Cortex of kidney (tissue), 1 donor: ENCODE measurements around the gene DENND11.

Experiments used
- DNase-seq: peaks from one replicate; lab custom pipeline; 2025; lab: John Stamatoyannopoulos, UW

The DENND11 gene, protein sequence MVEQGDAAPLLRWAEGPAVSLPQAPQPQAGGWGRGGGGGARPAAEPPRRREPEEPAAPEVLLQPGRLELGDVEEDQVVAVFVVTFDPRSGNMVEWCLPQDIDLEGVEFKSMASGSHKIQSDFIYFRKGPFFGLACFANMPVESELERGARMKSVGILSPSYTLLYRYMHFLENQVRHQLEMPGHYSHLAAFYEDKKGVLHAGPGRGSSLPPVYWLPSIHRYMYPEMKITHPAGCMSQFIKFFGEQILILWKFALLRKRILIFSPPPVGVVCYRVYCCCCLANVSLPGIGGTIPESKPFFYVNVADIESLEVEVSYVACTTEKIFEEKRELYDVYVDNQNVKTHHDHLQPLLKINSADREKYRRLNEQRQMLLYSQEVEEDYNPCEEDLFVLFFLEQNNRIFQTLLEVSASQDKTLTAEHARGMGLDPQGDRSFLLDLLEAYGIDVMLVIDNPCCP

DNA sequence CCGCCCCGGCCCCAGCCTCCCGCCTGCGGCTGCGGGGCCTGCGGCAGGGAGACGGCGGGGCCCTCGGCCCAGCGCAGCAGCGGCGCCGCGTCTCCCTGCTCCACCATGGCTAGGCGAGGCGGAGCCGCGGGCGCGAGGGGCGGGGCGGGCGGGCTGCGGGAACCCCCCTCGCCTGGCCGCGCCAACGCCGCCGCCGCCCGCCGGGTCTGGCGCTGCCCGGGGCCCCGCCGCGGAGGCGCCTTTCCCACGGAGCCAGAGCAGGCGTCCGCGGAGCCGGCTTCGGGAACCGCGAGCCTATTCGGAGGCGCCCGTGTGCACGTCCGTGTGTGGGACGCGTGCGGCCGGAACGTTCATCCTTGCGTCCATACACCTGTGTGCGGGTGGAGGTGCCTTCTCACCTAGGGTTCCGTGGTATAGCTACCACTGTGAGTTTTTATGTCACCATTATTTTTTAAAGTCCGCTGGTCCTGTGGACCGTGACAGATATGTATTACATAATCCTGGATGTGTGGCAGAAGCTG, at the start of gene DENND11:
Gene DENND11 (minus strand): TSS at position 120 of the 521 bp plus-strand sequence. CDS start 13 bp downstream, at position 107.
- DNase-seq: no peak

DNA sequence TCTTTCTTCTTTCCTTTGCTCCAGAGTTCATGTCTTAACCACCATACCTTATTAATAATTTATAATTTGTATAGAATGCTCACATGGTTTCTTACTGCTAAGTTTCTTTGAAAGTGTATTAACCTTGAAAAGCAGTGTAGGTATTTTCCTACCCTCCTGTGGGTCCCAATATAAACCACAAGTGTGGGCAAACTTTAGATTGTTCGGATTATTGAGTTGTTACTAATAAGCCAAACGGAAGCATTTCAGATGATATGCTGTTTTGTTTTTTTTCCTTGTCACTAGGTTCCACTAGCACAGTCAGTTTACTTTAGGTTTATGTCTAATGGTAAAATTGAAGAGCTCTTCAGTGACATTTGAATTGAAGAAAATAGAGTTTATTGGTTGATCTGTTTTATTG, 46.4 kb upstream of the DENND11 start:
- DNase-seq: no peak

DNA sequence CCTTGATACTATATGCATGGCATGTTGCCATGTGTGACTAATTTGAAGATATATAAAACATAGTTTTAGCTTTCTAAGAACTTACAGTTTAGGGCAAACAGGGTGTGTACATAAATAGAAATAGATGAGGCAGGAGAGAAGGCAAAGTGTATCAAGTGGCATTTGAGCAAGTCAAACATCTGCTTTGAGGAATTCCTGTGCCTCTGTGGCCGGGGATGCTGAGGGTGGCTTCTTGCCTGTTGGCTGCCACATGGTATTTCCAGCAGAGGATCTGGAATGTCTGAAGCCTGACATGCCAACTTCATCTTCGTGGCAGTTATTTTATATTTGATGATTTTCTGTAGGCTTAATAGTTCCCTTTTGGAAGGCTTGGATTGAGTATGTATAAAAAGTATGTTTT, 42.2 kb upstream of the DENND11 start:
- DNase-seq: no peak

DNA sequence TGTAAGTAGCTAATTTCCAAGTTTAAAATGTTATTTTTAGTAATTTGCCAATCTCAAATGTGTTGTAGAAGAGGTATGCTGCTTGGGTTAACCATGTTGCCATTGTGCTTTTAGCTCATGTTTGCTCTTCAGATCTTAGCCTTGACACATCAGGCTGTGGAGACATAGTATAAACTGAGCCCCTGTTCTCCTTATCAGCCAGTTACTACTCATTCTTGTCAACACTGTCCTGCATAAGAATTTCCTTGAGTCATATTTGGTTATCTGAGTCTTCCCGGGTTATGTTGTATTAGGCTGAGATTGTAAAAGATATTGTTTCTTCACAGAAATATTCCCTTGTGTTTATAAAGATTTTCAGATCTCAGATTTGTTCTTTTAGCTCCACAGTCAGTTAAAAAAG, 40.3 kb upstream of the DENND11 start:
- no peak for DNase-seq

DNA sequence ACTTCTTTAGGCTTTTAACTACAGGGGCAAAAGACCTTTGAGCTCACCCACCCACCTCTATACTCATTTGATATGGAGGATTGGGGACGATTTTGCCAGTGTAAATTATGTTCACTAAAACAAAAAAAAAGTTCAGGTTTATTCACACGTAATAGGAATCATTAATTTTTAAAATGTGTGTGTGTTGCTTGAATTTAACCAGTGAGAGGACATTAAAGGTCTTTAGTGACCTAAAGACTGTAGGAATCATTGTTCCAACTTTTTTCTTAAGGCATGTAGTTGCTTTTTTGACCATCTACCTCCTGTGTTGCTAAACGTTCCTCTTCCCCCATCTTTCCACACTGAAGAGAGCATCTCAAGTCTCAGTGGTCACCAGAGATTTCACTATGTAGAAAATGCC, 37.3 kb upstream of the DENND11 start:
- DNase-seq: no peak

DNA sequence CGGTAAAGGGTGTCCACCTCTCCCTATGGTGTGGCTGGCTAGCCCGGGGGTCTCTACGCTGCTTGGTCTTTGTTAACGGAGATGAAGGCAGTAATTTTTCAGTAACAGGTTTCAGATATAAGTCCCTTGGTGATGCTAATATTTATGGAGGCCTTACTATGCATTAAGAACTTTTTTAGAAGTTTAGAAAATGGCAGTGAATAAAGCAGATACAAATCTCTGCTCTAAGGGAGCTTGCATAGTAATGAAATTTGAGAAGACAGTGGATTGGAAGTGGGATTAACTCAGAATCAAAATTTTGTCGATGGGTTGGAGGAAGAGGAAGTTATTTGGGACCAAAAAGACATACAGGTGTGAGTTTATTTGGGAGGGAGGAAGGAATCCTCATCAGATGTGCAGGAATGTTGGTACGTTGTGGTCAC, 36.6 kb upstream of the DENND11 start:
- no peak for DNase-seq

DNA sequence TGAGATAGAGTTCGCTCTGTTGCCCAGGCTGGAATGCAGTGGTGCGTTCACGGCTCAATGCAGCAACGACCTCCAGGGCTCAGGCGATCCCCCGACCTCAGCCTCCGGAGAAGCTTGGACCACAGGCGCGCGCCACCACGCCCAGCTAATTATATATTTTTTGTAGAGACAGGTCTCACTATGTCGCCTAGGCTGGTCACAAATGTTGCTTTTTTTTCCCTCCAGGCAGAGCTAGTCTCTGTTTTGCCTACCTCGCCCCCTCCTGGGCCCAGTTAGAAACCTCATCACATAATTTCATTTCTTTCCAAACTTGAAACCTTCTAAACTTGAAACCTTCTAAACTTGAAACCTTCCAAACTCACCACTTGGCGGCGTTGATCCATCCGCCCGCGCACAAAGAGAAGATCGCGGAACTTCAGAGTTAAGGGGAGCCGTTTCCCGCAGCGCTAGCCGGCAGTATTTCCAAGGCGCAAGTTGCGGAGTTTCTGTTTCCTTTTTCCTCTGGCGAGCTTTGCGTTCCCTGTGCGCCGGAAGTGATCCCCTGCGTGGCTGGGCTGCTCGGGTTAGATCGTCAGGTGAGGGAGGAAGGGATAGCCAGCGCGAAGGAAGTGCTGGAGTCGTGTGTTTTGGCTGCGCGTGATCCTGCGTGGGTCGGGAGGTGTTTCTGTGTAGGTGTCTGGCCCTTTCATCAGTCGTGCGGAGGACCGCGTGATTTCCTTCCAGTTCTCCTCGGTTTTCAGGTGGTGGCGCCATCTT, 36.0 kb upstream of the DENND11 start, which contains the start of gene SSBP1:
Gene SSBP1 (plus strand): TSS at position 523 of the 756 bp plus-strand sequence. CDS start 809 bp downstream, outside the sequence.
- no peak for DNase-seq

DNA sequence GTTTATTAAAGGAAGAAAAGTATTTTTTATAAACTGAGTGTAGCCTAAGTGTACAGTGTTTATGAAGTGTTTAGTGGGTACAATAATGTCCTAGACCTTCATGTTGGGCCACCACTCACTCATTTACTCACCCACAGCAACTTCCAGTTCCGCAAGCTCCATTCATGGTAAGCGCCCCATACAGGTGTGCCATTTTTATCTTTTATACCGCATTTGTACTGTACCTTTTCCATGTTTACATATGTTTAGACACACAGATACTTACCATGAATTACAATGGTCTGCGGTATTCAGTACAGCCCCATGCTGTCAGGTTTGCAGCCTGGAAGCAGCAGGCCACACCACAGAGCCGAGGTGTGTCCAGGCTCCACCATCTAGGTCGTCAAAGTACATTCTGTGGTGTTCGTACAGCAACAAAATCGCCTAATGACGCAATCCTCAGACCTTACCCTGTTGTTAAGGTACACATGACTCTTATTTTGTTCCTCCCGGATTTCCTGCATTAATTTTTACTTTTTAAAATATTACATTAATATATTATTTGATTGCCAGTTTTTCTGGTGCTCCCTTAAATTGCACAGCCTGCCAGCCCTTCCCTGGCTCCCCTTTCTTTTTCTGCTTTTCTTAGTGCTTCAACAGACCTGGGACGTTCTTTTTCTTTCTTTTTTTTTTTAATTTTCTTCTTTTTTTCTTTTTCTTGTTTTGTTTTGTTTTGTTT, 35.3 kb upstream of the DENND11 start:
- no peak for DNase-seq

DNA sequence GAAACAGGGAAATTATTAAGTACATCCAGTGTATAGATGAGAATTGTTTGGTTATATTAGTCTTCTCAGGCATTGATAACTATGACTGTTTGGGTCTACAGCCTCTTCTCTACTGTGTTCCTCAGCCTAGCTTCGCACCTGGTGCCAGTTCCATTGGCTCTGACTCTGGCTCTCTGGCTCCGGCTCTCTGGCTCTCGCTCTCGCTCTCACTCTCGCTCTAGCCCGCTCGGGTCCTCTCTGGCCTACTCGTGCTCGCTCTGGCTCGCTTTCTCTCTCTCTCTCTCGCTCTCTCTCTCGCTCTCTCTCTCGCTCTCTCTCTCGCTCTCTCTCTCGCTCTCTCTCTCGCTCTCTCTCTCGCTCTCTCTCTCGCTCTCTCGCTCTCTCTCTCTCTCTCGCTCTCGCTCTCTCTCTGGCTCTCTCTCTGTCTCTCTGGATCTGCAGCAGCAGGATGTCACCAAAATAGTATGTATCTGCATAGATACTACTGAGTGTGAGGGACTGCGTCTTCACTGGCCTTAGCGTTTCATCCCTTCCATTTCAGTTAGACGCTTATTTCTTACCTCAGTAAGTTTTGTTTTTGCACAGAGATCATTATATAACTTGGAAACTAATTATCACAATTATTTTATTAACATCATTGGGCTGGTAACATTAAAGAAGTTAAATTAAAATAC, 29.6 kb upstream of the DENND11 start:
- DNase-seq: no peak

DNA sequence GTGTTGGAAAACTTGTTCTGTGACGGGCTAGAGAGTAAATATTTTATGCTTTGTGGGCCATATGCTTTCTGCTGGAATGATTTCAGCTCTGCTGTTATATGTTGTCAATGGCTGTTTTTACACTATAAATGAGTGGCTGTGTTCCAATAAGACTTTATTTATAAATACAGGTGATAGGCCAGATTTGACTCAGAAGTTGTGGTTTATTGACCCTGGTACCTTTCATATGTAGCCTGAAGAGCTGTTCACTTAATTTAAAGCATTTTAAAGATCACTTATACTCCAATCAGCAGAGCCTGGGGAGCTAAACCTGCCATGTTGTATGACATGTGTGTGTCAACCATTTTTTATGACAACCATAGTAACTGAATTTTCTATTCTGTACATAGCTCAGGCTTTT, 27.1 kb upstream of the DENND11 start:
- DNase-seq: no peak

DNA sequence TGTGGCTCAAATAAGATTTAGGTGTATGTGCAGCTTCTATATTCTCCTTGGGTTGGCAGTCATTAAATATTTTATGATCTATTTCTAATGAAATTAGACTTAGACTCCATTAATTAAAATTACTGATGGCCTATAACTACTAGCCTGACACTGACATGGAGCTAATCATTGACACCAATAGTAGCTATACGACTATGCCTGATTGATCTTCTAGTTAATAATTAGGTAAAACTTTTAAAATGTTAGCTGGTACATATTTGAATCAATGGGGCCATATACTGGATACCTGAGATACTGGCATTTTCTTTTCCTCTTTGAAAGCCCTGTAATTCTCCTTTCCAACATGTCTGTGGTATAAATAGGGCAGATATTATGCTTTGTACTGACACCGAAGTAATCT, 20.6 kb upstream of the DENND11 start:
- DNase-seq: no peak

DNA sequence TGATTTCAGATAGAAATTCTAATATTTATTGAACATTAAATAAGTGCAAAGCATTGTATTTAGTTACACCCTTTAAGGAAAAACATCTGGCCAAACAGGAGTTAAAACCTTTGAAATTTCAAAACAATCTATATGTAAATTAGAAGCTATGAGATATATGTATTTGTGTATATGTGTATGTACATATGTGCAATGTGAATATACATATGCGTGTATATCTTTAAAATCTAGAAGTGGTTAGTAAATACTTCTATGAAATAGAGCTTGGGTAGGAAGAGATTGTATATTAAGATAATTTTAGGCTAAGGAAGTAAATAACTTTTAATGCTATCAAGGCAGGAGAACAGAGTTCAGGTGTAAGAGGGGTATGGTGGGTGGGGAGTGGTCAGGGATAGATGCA, 15.5 kb upstream of the DENND11 start:
- DNase-seq: no peak

DNA sequence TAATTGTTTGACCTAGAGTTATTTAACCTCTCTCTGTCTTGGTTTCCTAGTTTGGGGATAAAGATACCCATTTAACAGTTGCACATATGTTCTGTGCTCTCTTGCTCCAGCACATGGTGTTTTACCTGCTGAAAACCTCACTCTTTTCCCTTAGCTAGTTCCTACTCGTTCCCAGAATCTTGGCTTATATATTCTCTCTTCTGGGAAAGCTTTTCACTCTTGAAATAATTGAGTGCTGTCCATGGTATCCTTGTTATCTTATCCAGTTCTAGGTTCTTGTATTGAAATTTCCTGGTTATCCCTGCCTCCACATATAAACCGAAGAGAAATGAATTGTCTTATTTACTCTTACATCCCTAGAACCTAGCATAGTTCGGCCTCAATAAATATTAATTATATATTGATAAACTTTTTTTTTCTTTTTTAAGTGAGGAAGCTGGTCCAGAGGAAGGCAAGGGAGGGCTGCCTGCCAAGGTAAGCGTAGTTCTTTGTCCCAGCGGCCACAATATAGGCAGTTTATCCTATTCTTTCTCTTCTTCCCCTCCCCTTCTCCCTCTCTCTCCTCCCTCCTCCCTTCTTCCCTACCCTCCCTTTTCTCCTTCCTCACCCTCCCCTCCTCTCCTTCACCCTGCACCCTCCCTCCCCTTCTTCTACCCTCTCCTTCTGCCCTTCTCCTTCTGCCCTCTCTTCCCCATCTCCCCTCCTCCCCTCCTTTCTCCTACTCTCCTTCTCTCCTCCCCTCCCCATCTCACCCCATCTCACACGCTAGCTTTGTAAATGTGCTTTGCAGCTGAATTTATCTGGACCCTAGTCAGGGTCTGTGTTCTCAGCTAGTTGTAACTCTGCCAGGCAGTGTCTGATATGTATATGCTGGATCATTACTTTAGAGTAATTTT, 14.1 kb upstream of the DENND11 start:
- DNase-seq: no peak

DNA sequence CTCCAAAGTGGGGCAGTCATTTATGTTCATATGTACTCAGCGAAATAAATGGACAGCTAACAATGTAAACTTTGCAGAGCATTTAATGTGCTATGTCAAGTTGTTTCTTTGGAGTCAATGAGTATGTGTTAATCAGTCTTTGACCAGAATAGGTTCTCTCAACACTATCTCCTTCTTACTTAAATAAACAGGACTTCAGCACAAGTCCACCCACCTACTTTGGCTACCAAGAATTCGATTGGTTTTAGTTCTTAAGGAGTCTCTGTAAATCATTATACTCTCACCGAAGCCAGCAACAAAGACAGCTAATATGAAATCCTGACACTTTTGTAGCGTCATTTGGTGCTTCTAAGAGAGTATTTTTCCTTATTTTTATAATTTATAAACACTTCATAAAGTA, 13.1 kb upstream of the DENND11 start:
- DNase-seq: no peak

DNA sequence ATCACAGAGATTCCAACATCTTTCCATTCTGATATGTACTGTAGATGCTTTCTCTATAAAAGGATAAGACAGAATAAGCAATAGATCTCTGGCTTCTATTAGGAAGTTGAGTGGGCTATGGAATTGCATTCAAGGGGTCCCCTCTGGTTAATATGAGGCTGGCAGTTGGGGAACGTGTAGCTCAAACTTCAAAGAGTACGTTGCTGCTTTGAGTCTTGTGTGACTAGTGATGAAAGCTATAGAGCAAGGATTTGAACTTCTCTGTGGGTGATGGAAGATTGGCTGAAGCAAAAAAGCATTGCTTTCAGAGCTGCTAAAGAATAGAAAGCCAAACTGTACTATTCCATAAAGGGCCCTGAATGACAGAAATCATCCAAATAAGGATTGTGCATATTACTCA, 12.6 kb upstream of the DENND11 start:
- no peak for DNase-seq

DNA sequence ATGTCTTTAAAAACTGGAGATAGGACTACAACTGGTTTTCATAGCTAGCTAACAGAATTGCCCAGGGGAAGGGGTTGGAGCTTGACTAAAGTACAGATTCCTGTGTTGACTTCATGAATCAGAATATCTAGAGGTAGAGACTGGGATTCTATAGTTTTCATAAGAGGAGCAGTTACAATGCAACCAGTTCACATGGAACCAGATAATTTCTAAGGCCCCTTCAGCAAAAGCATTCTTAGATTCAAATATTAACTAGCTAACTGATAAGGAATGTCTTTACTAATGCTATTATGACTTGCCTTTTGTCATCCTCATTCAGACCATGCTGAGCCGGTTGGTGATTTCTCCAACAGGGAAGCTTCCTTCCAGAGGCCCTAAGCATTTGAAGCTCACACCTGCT, 11.9 kb upstream of the DENND11 start:
- no peak for DNase-seq

DNA sequence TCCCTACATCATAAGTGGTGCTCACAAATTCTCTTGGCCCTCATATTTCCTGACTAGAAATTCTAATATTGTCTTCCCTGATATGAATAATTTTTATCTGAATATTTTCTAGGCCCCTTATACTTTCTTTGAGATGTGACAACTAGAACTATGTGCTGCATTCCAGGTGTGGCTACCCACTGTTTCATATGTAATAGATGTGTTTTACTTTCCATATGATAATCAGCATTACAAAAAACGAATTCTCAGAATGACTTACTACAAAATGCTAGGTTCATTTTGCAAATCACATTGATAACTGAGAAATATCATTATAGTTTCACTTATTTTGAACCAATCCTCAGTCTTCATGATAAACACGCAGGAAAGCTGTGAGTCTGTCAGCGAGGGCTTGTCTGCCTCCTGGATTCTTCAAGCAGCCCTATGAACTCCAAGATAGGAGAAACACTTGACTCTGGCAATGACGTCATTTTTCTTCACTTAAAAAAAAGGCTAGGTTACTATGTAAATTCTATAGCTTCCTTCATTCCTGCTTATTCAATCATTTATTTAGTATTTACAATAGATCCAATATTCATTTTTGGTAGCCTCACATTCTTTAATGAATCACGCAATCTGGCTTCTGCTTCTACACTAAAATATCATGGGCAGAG, 10.8 kb upstream of the DENND11 start:
- DNase-seq: no peak

DNA sequence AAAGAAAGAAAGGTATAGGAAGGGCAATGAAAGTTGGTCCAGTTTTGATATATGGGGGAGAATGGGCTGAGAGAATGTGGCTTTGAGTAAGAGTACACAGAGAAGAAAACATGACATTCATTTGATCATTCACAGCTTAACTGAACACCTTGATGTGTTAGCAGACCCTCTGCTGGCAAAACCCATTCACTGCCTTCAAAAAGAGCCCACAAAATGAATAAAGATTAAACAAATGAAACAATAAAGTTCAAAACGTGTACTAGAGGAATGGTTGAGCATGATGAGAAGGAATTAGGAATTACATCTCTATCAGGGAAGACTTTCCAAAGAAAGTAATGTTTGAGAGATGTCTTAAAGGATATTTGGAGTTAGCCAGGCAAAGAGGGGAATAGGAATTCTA, 8.3 kb upstream of the DENND11 start:
- no peak for DNase-seq

DNA sequence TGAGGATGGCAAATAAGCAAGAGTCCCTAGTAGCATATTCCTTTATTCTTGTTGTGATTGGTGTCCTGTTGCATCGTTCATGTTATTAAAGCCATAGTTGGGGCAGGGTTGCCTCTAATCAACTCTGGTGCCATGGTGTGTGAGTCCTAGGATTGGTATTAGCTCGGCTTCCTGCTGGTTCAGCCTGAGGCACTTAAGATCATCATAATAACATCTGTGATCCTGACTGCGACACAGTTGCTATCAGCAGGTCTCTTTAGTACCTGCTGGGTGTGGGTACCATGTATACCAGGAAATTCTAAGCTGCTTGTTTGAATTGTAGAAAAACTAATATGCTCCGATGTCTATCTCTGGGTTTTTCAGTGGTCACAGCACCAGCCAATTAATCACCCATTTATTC, 7.8 kb upstream of the DENND11 start:
- no peak for DNase-seq

DNA sequence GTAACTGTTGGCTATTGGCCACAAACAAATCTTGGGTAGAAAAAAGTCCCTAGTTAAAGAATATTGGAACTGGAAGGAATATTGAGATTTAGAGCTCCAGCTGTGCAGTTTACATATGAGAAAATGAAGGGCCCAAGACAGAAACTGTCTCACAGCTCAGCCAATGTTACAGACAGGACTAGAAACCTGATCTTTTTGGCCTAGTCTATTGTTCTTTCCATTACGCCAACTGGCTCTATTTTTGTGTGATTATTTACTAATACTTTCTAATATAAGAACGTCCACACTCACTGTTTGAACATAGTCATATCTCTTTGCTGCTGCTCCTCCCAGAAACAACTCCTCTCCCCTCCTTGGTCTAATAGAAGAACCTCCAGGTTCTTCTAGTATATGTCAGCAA, 7.4 kb upstream of the DENND11 start:
- no peak for DNase-seq
